A673 (cell line): ENCODE results near the gene CHRNG.

Source experiments
- EZH2 ChIP-seq: fragments of 200-600 bp; sonication (generic); IDR thresholded peaks from 2 replicates; pipeline ENCODE4 v1.6.1; 2017; ENCODE audit warnings: borderline replicate concordance, low read depth, mild to moderate bottlenecking, mixed read lengths, antibody characterized with exemption, low read length; ENCODE audit not compliant: poor library complexity, severe bottlenecking
- TF ChIP-seq, protein P1 (sequence below): fragments of 300-800, 200-600 bp; sonication (generic); conservative IDR thresholded peaks from 2 replicates; pipeline ENCODE4 v1.5.1; 2017; ENCODE audit warnings: low read depth, mild to moderate bottlenecking, antibody characterized with exemption, low read length, moderate library complexity, mixed read lengths

DNA sequence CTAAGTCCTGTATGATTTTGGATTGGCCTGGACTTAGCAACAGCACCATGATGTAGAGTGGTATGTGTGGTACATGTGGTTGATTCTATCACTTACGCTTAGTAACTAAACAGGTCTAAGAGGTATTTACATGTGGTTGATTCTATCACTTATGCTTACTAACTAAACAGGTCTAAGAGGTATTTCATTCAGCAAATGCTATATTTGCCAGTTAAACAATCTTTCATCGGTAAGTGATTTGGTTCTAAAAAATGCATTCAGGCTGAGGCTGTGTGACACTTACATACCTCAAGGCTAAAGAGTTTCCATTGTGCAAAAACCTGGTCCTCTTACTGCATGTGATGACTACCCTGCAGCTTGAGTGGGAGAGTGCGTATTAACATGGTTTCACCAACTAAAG lies 24.1 kb downstream of the CHRNG start:
- no peak for TF ChIP-seq EZH2
- TF ChIP-seq, protein P1, sequence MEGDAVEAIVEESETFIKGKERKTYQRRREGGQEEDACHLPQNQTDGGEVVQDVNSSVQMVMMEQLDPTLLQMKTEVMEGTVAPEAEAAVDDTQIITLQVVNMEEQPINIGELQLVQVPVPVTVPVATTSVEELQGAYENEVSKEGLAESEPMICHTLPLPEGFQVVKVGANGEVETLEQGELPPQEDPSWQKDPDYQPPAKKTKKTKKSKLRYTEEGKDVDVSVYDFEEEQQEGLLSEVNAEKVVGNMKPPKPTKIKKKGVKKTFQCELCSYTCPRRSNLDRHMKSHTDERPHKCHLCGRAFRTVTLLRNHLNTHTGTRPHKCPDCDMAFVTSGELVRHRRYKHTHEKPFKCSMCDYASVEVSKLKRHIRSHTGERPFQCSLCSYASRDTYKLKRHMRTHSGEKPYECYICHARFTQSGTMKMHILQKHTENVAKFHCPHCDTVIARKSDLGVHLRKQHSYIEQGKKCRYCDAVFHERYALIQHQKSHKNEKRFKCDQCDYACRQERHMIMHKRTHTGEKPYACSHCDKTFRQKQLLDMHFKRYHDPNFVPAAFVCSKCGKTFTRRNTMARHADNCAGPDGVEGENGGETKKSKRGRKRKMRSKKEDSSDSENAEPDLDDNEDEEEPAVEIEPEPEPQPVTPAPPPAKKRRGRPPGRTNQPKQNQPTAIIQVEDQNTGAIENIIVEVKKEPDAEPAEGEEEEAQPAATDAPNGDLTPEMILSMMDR = no peak
